AG09309 (cell line): Measurements from ENCODE around the gene KCNA2.

ENCODE experiments used
- DNase-seq: peaks from one replicate; pipeline ENCODE4 v3.0.0-alpha.2; 2010; ENCODE audit warnings: low read depth
- H3K4me3 ChIP-seq: 2 replicates; pipeline ENCODE4 v1.5.1; 2011; ENCODE audit warnings: mild to moderate bottlenecking, low read depth, low read length, moderate library complexity; ENCODE audit not compliant: control insufficient read depth
- TF ChIP-seq, protein P1 (sequence below): IDR thresholded peaks from 2 replicates; pipeline ENCODE4 v1.5.1; 2011; ENCODE audit warnings: mild to moderate bottlenecking, low read depth, low read length, inconsistent platforms; ENCODE audit not compliant: insufficient read depth, control insufficient read depth; ENCODE audit errors: missing control alignments

The KCNA2 gene

DNA sequence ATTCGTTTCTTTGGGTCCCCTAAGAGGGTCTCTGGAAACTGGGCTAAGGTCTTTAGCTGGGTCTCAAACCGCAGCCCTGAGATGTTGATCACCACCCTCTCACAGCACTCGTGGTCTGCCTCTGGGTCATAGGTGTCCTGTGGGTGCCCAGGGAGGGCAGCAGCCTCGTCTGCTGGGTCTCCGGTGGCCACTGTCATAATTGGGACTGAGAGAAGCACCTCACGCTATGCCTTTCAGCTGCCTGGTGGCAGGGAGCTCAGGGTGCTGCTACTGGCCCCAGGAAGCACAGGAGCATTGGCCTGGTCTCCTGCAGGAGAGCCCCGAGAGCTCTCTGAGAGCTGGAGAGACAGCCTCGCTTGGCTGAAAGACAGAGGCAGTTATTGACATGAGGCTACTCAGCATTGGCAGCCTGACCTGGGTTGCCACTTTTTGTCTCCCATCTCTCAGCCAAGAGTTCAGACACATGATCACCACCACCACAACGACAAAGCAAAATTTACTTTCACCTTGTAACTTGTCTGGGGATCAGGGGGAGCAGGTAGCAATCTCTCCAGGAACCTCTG is 1.5 kb downstream of the KCNA2 start:
- DNase-seq: no peak

DNA sequence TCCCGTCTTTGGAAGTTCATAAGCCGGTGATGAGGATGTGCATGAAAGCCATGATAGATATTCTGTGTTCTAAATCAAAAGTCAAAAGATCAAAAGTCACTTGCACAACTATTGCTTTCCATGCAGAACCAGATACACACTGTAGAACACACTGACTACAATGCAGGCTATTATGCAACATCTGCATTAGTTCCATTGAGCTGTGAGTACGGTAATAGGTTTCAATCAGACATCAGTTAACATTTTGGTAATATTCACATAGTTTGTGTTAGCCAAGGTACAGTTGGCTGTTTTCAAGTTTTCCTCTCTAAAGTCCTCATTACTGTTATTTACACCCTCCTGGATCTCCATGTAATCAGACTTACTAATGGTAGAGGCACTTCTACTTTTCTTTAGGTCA is 3.1 kb downstream of the KCNA2 start:
- TF ChIP-seq, protein P1, sequence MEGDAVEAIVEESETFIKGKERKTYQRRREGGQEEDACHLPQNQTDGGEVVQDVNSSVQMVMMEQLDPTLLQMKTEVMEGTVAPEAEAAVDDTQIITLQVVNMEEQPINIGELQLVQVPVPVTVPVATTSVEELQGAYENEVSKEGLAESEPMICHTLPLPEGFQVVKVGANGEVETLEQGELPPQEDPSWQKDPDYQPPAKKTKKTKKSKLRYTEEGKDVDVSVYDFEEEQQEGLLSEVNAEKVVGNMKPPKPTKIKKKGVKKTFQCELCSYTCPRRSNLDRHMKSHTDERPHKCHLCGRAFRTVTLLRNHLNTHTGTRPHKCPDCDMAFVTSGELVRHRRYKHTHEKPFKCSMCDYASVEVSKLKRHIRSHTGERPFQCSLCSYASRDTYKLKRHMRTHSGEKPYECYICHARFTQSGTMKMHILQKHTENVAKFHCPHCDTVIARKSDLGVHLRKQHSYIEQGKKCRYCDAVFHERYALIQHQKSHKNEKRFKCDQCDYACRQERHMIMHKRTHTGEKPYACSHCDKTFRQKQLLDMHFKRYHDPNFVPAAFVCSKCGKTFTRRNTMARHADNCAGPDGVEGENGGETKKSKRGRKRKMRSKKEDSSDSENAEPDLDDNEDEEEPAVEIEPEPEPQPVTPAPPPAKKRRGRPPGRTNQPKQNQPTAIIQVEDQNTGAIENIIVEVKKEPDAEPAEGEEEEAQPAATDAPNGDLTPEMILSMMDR: no peak
- no peak for DNase-seq
- H3K4me3 ChIP-seq: no peak overlapping the region

More for the DNA sequence above, 1.5 kb downstream of the KCNA2 start:
- TF ChIP-seq, protein P1: no peak
- H3K4me3 ChIP-seq: no peak overlapping the region

DNA sequence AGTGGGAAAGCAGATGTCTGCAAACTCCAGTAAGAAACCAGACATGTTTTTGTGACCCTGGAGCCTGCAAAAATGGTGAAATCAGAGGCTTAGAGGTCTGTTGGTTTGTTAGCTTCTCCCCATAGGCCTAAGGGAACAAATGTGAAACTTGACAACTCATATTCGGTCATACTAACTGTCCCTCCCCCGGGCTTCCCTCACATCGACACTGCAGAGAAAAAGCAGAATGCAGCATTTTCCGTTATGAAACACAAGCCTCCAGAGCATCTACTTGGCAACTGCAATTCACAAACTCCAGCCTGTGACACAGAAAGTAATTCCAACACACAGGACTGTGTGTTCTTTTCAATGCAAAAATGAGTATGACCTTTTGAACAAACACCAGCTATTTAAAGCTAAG is 3.7 kb downstream of the KCNA2 start:
- no peak for DNase-seq
- TF ChIP-seq, protein P1: no peak
- H3K4me3 ChIP-seq: no peak overlapping the region

DNA sequence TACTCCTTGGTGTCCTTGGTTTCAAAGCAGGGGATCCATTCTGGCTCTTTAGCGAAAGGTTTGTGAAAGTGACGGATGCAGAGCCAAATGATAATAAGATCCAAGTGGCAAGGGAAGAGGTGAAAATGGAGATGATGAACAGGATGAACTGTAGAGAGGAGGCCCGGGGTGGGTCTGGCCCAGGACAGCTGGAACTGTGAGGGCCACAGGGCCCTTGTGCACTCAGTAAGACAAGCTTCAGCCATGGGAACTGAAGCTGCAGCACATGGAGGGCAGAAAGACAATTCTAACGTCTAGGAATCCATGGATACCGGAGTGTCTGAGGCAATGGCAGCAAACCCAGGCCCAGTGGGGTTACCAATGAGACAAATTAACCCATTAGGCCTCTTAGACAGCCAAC is 4.8 kb downstream of the KCNA2 start:
- DNase-seq: no peak

DNA sequence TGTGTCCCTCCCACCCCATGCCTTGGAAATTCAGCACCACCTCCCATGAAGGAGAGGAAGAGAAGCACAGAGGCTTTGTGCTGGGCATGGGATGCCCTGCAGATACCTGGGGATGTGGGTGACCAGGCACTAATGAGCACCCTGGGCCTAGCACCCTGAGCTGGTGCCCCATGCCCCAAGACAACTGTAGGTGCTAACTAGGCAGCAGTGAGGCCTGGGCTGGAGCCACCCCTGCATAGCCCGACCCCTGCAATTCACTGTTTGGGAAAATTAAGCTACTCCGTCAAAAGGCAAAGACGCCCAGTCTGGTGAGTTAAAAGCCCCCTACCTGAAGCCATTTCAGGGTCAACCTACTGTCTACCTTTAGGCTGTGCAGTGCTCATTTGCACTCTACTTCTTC is 5.4 kb downstream of the KCNA2 start:
- H3K4me3 ChIP-seq: no peak overlapping the region
- TF ChIP-seq, protein P1: no peak
- no peak for DNase-seq

More for the DNA sequence above, 4.8 kb downstream of the KCNA2 start:
- no peak overlapping the region for H3K4me3 ChIP-seq
- TF ChIP-seq, protein P1: no peak

DNA sequence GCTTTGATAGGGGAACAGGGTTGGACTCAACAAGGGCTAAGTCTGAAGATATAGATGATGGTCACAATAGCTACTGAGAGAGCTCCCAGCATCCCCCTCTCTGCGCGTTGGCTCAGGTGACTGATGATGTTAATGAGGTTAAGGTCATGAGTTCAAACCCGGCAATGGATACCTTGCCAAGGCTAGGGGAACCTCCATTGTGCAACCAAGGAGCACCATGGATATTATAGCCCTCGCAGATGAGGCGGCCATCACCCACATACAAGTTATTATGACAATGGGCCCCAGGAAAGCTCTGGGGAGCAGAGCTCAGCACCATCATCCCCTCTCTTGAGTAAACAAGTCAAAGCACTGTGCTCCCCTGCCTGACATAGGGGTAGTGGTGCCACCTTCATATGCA is 8.2 kb downstream of the KCNA2 start:
- no peak for DNase-seq
- no peak overlapping the region for H3K4me3 ChIP-seq
- TF ChIP-seq, protein P1: no peak

DNA sequence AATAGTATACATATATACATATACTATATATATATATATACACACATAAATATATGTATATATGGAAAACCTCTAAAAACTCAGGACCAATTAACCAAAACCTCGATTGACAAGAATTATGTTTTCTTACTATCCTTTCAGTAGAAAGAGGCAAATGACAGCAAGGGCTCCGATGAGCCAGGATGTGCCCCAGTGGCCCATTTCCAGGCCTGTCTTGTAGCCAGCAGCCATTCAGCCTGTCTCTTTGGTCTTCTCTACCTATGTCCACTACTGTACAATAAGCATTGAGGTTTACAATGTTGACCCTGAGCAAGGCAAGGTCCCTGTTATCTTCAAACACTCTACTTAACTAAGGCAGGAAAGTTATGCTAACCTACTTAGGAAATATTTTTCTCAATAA is 9.8 kb downstream of the KCNA2 start:
- TF ChIP-seq, protein P1: no peak
- no peak overlapping the region for H3K4me3 ChIP-seq
- DNase-seq: no peak
